BE2C (cell line): ENCODE data around the gene EIF2AK3.
A peak's percentile ranks its signal among the peaks of the same experiment; 100 is the strongest.

Experiments used
- DNase-seq: peaks from one replicate; pipeline ENCODE4 v3.0.0-alpha.2; 2020
- H3K27me3 ChIP-seq: fragments of 250-450 bp; sonication (Bioruptor Pico); 2 replicates; pipeline ENCODE4 v1.5.1; 2020; ENCODE audit warnings: mild to moderate bottlenecking
- H3K36me3 ChIP-seq: fragments of 250-450 bp; sonication (Bioruptor Pico); 2 replicates; pipeline ENCODE4 v1.5.1; 2020; ENCODE audit warnings: mild to moderate bottlenecking
- H3K4me1 ChIP-seq: fragments of 250-450 bp; sonication (Bioruptor Pico); 2 replicates; pipeline ENCODE4 v1.5.1; 2020
- H3K4me3 ChIP-seq: 2 replicates; pipeline ENCODE4 v1.5.1; 2011; ENCODE audit warnings: low read depth, low read length
- H3K9me3 ChIP-seq: fragments of 250-450 bp; sonication (Bioruptor Pico); 2 replicates; pipeline ENCODE4 v1.5.1; 2020
- TF ChIP-seq, protein P1 (sequence below): IDR thresholded peaks from 2 replicates; pipeline ENCODE4 v1.5.1; 2012; ENCODE audit warnings: mild to moderate bottlenecking, low read depth, low read length

Gene EIF2AK3

DNA sequence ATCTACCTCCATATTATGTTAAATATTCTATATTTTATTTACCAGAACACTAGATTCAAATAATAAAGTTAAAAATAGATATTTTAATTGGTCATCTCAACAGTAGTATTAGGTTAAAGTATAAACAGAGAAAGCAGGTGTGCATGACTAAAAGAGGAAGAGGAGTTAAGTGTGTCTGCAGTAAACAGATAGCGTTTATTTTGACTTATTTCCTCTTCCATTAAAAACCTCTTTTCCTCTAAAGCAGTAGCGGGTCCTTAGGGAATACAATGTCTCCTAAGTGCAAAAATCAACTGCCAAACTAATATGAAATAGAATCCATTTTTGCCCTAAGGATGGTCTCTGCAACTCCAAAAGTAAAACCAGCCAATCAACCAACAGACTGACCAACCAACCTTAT lies 27.7 kb downstream of the EIF2AK3 start:
- TF ChIP-seq, protein P1, sequence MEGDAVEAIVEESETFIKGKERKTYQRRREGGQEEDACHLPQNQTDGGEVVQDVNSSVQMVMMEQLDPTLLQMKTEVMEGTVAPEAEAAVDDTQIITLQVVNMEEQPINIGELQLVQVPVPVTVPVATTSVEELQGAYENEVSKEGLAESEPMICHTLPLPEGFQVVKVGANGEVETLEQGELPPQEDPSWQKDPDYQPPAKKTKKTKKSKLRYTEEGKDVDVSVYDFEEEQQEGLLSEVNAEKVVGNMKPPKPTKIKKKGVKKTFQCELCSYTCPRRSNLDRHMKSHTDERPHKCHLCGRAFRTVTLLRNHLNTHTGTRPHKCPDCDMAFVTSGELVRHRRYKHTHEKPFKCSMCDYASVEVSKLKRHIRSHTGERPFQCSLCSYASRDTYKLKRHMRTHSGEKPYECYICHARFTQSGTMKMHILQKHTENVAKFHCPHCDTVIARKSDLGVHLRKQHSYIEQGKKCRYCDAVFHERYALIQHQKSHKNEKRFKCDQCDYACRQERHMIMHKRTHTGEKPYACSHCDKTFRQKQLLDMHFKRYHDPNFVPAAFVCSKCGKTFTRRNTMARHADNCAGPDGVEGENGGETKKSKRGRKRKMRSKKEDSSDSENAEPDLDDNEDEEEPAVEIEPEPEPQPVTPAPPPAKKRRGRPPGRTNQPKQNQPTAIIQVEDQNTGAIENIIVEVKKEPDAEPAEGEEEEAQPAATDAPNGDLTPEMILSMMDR: no peak
- no peaks in the 10 kb centered on the region for H3K36me3 ChIP-seq
- H3K4me1 ChIP-seq: peaks cover 13% of the 10 kb centered on the region
- no peaks in the 10 kb centered on the region for H3K27me3 ChIP-seq
- no peak for DNase-seq
- no peak overlapping the region for H3K4me3 ChIP-seq
- no peaks in the 10 kb centered on the region for H3K9me3 ChIP-seq

DNA sequence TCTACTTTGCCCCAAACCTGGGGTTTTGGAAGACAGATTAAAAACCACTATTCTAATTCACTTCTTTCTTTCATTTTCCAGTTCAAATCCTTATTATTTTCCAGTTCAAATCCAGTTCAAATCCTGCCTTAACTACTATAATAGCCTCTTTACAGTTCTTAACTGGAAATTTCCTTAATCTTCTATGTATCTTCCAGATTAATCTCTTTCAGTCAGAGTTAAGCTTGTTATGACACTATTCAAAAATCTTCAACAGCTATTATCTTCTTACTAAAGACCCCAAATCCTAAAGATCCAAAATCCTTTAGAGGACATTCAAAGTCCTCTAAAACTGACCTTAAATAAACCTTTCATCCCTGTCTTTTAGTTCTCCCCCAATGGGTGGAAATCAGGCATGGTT lies 30.1 kb downstream of the EIF2AK3 start:
- Histone ChIP-seq H3K36me3 (no peaks in the 10 kb centered on the region), H3K9me3 (no peaks in the 10 kb centered on the region)

DNA sequence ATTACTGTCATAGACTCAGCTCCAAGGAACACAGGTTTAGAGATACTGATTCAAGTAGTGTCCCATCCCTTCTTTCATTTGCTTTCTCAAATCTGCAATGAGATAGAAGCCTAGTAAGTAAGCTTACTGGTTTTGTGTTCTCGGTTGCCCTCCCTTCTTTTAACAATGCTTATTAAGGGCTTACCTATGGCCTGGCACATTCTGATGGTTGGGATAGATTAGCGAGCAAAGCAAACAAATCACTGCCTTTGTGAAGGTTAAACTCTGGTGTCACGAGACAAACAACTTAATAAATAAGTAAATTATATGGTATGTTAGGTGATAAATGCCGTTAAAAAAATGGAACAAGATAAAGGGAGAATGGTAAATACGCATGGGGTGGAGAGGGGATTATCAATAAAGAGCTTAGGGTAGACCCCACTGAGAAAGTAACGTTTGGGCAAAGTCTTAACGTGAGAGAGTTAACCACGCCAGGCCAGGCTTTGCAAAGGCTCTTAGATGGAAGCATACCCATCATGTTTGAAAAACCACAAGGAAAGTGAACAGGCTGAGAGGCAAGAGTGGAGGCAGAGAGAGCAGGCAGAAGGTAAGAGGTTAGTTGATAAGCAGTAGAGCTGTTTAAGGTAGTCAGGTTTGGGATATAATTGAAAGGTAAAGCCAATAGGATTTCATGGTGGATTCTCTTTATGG lies 31.0 kb downstream of the EIF2AK3 start:
- Histone ChIP-seq H3K4me3 (no peak overlapping the region), H3K36me3 (peaks cover 1% of the 10 kb centered on the region; the same call in 1 of the 2 replicates), H3K4me1 (peaks cover 4% of the 10 kb centered on the region; the same call in 1 of the 2 replicates), H3K9me3 (no peaks in the 10 kb centered on the region), H3K27me3 (no peaks in the 10 kb centered on the region)
- DNase-seq: no peak
- TF ChIP-seq, protein P1: no peak

More for the DNA sequence above, 30.1 kb downstream of the EIF2AK3 start:
- Histone ChIP-seq H3K27me3 (no peaks in the 10 kb centered on the region), H3K4me3 (no peak overlapping the region), H3K4me1 (peaks cover 8% of the 10 kb centered on the region; the same call in 1 of the 2 replicates)
- TF ChIP-seq, protein P1: no peak
- no peak for DNase-seq

DNA sequence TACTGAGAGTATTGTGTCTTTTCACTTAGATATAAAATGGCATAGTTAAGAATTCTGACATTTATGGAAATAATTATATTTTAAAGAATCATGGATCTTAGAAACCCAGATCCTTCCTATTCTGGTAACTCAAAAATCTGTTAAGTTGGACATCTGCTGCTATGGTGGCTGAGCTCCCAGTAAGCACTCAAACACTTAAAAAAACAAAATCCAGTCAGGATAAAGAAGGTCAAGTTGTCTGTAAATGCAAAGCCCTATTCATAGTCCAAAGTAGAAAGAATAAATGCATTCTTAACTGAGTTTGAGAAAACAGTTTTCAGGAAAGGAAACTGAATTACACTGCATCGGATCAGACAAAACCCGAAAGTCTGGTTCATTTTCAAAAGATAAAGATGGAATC lies 35.6 kb downstream of the EIF2AK3 start:
- Histone ChIP-seq H3K9me3 (no peaks in the 10 kb centered on the region), H3K4me3 (no peak overlapping the region), H3K36me3 (peaks cover 2% of the 10 kb centered on the region; the same call in 1 of the 2 replicates), H3K27me3 (no peaks in the 10 kb centered on the region), H3K4me1 (no peaks in the 10 kb centered on the region)
- TF ChIP-seq, protein P1: no peak
- no peak for DNase-seq

DNA sequence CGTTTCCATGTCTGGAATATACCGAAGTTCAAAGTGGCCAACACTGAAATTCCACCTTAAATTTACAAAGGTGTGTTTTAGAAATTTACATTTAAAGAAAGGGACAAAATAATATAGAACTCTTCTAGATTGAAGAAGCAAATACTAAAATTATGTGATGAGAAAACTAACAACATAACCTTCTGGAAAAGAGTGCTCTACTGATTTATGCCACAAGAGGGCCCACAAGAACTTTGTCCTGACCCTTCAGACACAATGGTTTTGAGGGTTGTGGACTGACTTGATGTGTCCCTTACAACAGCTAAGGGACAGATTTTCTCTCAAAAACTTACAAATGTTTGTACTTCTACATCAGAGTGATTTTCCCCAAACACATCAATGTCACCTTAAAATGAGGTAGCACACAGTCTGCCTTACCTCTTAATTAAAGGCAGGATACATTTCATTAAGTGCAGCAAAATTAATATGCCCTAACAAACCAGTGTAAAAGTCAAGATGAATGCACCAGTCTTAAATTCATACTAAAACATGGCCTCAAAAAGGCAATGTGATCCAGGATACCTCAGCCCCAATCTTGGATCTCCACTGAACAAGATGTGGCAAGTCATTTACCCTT lies 36.2 kb downstream of the EIF2AK3 start:
- no peaks in the 10 kb centered on the region for H3K9me3 ChIP-seq
- peaks cover 2% of the 10 kb centered on the region; the same call in 1 of the 2 replicates for H3K36me3 ChIP-seq
- TF ChIP-seq, protein P1: peak; percentile 65
- H3K4me3 ChIP-seq: no peak overlapping the region
- no peaks in the 10 kb centered on the region for H3K27me3 ChIP-seq
- peak; percentile 33 for DNase-seq
- no peaks in the 10 kb centered on the region for H3K4me1 ChIP-seq

DNA sequence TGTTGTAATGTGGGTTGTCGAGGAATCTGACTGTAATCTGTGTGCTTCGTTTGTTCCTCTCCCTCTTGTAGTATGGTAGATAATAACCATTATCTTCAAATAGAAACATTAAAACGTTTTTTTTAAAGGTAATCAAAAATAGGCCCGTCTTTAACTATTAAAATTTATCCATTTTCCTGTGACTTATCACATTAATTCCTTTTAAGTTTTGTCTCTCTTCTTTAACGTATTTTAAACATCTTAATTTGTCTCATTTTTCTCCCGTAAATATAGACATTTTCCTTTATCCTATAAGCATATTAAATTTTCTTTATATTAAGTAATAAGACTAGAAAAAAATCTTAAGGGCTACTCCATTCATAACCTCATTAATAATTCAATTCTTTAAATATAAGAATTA lies 41.3 kb downstream of the EIF2AK3 start:
- TF ChIP-seq, protein P1: no peak
- Histone ChIP-seq H3K4me1 (no peaks in the 10 kb centered on the region), H3K36me3 (no peaks in the 10 kb centered on the region; the same call in 1 of the 2 replicates), H3K4me3 (no peak overlapping the region), H3K27me3 (no peaks in the 10 kb centered on the region), H3K9me3 (no peaks in the 10 kb centered on the region)
- no peak for DNase-seq
